ENCODE results near the gene PDCD7.
A peak's percentile ranks its signal among the peaks of the same experiment; 100 is the strongest.
"Not testable (repeated sequence)": the region's sequence is repeated elsewhere in the genome, so short reads cannot be mapped to it uniquely, and the experiment has no call there.

The PDCD7 gene, protein sequence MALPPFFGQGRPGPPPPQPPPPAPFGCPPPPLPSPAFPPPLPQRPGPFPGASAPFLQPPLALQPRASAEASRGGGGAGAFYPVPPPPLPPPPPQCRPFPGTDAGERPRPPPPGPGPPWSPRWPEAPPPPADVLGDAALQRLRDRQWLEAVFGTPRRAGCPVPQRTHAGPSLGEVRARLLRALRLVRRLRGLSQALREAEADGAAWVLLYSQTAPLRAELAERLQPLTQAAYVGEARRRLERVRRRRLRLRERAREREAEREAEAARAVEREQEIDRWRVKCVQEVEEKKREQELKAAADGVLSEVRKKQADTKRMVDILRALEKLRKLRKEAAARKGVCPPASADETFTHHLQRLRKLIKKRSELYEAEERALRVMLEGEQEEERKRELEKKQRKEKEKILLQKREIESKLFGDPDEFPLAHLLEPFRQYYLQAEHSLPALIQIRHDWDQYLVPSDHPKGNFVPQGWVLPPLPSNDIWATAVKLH

DNA sequence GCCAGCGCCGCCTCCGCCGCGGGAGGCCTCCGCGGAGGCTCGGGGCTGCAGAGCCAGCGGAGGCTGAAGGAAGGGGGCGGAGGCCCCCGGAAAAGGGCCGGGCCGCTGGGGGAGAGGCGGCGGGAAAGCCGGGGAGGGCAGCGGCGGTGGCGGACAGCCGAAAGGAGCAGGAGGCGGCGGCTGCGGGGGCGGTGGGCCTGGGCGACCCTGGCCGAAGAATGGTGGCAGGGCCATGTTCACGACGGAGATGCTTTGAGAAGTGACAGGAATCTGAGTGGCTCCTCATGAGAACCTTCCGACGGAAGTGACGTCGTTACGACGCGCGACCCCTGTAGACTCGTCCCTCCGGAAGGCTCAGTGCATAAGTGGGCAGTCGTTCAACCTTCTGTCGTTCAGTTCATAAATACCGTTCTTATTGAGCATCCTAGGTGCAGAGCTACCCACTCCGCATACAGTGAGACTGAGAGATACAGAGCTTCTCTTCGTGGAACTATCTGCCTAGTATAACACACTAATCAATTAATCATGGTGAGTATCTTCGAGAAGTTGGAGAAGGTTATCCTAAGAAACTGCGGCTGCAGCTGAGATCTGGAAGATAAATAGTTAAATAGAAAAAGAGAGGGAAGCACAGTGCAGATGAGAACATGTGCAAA, at the start of gene PDCD7:
Gene PDCD7 (minus strand): TSS at position 261 of the 653 bp plus-strand sequence. CDS start 27 bp downstream, at position 234.
- peak; percentile 90 for DNase-seq

DNA sequence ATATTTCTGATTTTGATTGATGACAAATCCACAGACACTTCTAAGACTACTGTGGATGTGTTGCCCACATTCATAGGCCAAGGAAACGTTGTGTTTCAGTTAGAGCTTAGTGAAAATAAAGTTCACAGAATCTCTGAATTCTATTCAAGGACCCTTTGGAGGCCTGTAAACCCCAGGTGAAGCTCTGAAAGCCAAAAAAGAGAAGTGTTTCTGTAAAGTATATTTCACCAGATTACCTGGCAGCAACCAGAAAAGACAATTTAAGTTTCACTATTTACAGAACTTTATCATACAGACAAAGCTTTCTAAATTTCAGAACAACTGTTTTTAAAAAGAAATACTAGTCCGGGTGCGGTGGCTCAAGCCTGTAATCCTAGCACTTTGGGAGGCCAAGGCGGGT, 48.9 kb upstream of the PDCD7 start:
- no peak for DNase-seq

DNA sequence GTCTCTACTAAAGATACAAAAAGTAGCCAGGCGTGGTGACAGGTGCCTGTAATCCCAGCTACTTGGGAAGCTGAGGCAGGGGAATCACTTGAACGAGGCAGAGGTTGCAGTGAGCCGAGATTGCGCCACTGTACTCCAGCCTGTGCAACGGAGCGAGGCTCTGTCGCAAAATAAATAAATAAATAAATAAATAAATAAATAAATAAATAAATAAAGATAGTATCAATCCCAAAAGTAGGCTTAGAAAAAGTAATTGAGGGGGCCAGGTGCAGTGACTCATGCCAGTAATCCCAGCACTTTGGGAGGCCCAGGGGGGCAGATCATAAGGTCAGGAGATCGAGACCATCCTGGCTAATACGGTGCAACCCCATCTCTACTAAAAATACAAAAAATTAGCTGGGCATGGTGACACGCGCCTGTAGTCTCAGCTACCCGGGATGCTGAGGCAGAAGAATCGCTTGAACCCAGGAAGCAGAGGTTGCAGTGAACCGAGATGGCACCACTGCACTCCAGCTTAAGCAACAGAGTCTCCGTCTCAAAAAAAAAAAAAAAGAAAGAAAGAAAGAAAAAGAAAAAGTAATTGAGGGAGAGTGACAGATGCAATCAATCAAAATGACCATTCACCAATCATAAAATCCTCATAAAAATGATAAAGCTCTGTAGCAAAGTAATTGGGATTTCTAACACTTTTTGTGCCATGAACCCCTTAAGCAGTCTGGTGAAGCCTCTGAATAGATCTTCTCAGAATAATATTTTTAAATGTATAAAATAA, 48.2 kb upstream of the PDCD7 start:
- not testable (repeated sequence) for DNase-seq

DNA sequence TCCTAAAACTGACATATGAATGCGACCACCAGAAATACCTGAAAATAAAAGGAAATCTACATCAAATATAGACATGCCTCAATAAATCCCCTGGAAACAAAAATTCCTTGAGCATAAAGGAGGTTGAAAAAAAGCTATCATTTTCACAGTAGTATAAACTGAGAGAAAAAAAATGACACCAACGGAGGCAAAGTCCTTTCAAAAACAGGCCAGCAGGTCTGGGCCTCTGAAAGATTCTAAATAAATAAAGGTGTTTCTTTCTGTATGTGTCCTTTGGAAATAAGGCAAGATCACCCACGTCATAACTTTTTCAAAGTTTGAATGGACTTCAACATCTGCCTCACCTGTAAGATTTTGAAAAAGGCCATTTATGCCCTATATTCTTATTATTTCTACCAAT, 46.6 kb upstream of the PDCD7 start:
- no peak for DNase-seq

DNA sequence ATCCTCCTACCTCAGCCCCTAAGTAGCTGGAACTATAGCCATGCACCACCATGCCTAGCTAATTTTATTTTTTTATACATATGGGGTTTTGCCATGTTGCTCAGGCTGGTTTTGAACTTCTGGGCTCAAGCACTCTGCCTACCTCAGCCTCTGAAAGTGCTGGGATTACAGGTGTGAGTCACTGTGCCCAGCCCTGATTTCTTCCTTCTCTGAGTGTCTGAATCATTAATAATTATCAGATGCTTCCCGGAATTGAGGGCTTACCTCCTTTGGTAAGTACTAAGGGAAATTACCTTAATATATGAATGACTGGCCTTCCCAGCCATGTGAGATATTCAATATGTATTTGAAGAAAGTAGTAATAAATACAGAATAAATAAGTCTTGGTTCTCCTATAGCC, 44.3 kb upstream of the PDCD7 start:
- no peak for DNase-seq

DNA sequence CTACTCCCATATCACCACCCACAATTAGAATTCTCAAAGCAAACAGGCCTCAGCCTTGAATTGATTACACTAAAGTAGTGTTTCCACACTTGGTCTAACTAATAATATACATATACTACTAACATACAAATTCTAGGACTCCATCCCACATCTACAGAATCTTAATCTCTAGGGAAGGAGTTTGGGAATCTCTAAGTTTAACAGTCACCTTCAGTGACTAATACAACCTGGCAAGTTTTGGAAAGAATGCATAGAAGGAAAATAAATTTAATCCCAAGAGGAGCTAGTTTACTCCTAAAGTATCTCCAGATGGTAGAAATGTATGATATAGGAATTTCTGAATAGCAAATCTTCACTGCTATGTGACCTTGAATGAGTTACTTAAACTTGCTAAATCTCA, 42.4 kb upstream of the PDCD7 start:
- DNase-seq = no peak

DNA sequence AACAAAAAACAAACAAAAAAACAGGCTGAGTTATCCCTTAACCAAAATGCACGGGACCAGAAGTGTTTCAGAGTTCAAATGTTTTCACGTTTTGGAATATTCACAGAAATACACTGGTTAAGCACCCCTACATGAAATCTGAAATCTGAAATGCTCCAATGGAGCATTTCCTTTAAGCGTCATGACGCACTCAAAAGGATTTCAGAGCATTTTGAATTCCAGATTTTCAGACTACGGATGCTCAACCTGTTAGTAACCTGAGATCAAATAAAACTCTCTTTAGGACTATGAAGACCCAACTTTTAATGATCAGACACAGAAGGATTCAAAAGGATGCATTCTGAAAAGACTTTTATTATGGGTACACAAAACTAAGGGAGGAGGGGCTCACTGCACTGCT, 41.9 kb upstream of the PDCD7 start:
- no peak for DNase-seq

DNA sequence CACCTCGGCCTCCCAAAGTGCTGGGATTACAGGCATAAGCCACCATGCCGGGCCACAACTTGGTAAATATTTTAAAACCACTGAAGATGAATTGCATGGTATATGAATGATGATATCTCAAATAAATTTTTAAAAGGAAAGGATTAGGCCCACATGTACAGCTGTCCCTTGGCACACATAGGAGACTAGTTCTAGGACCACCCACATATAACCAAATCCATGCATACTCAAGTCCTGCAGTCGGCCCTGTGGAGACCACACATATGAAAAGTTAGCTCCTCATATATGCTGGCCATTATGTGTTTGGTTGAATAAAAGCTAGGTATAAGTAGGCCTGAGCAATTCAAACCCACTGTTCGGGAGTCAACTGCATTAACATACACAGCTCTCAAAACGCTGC, 40.9 kb upstream of the PDCD7 start:
- DNase-seq = no peak

DNA sequence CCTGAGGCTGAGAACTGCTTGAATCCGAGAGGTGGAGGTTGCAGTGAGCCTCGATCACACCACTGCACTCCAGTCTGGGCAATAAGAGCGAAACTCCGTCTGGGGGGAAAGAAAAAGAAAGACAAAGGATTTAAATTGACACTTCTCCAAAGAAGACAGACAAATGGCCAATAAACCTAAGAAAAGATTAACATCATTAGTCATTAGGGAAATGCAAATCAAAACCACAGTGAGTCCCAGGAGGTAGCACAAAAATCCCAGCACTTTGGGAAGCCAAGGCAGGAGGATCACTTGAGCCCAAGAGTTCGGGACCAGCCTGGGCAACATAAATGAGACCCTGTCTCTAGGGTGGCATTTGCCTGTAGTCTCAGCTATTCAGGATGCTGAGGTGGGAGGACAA, 38.9 kb upstream of the PDCD7 start:
- no peak for DNase-seq

DNA sequence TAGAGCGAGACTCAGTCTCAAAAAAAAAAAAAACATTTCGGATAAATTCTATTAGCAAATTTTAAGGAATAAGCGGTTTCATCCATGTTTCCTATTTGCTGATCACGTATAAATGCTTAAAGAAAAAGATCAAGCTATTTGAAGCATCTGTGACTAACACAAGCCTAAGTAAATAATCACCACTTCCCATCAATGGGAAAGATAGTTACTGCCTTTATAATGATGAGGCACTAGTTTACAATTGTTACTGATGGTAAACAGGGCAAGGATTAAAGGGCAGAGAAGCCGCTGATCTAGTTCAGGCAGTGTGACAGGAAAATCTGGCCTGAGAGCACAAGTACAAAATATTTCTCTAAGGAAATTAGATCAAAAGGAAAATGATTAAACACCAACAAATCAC, 37.8 kb upstream of the PDCD7 start:
- DNase-seq = no peak

DNA sequence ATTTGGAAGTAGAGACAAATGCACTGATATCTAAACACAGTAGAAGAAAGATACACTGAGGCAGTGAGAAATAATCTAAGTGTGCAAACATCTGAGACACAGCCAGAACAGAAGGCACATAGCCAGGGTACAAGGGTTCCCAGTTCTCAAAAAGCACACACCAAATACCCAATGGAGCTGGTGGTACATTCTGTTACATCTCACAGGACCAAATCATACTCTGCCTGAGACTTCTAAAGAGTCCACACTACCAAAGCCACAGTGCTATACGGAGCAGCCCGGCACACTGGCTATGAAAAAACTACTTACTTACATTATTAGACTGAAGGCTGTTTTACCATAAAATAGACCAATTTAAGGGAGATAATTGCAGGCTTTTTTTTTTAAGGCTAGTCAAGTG, 32.3 kb upstream of the PDCD7 start:
- no peak for DNase-seq

DNA sequence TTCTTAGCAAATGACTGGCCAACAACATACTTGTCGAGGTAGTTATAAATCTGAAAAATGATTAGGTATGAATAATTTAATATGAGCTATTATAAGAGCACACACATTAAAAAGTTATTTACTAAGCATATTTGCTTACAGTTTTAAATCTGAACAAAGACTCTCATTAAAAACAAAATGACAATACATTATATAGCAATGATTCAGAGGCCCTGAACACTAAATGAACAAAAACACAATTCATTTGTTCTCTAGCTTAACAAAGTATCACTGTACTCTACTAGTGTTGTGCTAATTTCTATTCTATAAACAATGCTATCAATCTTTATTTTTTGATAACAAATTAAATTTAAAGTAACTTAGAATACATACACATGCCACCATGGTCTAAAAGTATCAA, 30.5 kb upstream of the PDCD7 start:
- DNase-seq = no peak

DNA sequence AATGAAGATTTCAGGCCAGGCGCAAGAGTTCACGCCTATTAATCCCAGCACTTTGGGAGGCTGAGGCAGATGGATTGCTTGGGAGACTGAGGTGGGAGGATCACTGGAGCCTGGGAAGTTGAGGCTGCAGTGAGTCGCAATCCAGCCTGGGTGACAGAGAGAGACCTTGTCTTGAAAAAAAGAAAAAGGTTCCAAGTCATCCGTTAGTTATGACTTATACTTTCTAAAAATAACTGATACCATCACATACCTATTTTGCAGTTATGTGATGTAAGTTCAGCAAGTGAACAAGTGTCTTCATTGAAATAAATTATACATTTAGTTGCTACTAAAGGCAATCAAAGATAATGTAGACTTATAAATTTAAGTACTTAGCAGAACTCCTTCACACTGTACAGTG, 29.4 kb upstream of the PDCD7 start:
- DNase-seq = no peak

DNA sequence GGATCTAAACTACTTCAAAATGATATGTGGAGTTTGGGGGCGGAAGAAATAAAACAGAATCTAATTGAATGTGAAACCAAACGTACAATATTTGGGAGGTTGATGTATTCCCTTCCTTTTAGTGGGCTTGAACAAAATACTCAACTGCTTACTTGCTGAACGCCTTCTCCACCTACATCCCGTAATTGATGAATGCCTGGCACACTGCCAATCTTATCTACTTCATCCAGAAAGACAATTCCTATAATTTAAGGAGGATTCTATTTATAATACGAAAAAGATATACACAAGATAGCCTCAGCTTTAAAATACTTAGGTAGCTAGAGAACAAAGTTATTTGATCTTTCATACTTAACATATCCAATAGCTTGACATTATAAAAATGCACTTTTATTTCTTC, 23.1 kb upstream of the PDCD7 start:
- no peak for DNase-seq

DNA sequence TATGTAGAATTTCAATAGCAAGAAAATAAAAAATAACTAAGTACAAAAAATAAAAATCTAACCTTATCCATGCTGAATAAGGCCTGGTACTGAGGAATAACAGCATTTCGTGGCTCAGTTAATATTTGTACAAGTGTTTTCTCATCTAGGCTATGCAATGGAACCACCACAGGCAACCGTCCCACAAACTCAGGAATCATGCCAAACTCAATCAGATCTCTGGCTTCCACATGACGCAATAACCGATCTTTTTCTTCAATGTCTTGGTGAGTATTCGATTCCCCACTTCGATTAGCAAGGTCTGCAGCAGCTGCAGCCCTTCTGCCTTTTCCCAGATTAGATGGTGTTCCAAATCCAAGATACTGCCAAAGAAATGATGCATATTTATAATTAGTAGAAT, 21.1 kb upstream of the PDCD7 start:
- no peak for DNase-seq

DNA sequence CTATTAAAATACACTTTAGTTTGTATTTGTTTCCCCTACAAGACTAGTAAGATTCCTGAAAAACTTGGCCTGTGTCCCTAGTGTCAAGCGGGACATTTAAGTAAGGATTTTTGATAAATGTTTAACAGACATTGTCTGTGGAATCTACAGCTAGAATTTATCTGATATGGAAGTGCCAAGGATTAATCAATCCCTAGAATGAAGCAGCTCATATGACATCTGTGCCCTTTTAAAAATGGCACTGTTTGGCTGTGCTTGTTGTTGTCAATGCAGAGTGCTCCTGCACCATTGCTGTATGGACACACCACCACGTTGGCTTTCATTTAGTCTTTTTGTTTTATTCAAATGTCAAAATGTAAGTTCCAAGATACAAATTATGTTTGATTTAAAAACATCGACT, 14.3 kb upstream of the PDCD7 start:
- no peak for DNase-seq

DNA sequence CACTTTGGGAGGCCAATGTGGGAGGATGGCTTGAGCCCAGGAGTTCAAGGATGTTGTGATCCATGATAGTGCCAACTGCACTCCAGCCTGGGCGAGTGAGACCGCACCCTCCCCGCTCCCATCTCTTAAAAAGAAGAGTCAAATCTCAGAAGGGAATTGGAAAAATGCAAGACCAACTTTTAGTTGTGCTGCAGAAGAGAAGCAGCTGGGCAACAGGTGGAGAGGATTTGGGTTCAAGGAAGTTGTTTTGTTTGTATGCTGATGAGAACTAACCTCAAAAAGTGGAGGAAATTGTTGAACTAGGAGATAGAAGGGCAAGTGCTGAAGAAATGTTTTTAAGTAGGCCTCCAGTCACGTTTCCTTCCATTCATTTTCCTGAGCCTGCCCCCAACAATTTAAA, 12.8 kb upstream of the PDCD7 start:
- DNase-seq = no peak

DNA sequence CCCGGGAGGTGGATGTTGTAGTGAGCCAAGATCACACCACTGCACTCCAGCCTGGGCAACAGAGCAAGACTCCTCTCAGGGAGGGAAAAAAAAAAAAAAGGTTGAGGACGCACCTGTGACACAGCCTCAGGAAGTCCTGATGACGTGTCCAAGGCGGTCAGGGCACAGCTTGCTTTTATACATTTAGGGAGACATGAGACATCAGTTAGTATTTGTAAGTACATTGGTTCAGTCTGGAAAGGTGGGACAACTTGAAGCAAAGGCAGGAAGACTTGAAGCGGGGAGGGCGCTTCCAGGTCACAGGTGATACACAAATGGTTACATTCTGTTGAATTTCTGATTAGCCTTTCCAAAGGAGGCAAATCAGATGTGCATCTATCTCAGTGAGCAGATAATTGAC, 5.0 kb upstream of the PDCD7 start:
- DNase-seq = not testable (repeated sequence)

DNA sequence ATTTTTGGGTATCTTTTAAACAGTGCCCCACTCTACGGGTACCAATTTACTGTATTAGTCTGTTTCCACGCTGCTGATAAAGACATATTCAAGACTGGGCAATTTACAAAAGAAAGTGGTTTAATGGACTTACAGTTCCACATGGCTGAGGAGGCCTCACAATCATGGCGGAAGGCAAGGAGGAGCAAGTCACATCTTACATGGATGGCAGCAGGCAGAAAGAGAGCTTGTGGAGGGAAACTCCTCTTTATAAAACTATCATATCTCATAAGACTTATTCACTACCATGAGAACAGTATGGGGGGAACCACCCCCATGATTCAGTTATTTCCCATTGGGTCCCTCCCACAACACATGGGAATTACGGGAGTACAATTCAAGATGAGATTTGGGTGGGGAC, 4.3 kb upstream of the PDCD7 start:
- DNase-seq = not testable (repeated sequence)

DNA sequence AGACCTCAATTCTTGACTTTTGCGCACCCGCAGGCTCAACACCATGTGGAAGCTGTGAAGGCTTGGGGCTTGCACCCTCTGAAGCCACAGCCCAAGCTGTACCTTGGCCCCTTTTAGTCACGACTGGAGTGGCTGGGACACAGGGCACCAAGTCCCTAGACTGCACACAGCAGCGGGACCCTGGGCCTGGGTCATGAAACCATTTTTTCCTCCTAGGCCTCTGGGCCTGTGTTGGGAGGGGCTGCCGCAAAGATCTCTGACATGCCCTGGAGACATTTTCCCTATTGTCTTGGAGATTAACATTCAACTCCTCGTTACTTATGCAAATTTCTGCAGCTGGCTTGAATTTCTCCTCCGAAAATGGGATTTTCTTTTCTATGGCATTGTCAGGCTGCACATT, 3.5 kb upstream of the PDCD7 start:
- not testable (repeated sequence) for DNase-seq

DNA sequence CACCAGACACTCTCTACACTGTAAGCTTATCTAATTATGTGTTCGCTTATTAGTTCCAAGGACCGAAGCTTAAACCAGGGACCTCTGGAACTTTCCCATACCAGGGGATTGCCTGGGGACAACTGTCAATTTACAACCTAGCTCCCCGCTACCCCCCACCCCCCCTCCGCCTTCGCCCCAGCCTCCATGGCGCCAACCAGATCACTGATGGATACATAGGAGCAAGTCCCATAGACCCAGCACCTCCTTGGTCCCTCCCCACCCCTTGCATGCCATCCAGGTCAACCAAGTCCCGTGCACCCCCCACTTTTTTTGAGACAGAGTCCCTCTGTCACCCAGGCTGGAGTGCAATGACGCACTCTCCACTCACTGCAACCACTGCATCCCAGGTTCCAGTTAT, 930 bp upstream of the PDCD7 start:
- DNase-seq = no peak

DNA sequence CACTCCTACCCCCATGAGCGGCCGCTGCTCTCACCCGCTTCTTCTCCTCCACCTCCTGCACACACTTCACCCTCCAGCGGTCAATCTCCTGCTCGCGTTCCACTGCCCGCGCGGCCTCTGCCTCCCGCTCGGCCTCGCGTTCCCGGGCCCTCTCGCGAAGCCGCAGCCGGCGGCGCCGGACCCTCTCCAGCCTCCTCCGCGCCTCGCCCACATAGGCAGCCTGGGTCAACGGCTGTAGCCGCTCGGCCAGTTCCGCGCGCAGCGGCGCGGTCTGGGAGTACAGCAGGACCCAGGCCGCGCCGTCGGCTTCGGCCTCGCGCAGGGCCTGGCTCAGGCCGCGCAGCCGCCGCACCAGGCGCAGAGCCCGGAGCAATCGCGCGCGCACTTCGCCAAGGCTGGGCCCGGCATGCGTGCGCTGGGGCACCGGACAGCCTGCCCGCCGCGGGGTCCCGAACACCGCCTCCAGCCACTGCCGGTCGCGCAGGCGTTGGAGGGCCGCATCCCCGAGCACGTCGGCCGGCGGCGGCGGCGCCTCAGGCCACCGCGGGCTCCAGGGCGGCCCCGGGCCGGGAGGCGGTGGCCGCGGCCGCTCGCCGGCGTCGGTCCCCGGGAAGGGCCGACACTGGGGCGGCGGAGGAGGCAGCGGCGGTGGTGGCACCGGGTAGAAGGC, 595 bp downstream of the PDCD7 start:
- peak; percentile 46 for DNase-seq

DNA sequence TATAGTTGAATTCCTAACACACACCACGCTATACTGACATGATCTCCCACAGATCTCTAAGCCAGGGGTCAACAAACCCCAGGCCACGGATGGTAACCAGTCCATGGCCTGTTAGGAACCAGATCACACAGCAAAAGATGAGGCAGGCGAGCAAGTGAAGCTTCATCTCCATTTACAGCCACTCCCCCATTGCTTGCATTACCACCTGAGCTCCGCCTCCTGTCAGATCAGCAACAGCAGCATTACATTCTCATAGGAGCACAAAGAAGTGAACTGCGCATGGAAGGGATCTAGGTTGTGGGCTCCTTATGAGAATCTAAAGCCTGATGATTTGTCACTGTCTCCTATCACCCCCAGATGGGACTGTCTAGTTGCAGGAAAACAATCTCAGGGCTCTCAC, 2.7 kb downstream of the PDCD7 start:
- no peak for DNase-seq

Measured in HCEC 1CT (cell line).